ENCODE results near the gene IFT122.

DNA sequence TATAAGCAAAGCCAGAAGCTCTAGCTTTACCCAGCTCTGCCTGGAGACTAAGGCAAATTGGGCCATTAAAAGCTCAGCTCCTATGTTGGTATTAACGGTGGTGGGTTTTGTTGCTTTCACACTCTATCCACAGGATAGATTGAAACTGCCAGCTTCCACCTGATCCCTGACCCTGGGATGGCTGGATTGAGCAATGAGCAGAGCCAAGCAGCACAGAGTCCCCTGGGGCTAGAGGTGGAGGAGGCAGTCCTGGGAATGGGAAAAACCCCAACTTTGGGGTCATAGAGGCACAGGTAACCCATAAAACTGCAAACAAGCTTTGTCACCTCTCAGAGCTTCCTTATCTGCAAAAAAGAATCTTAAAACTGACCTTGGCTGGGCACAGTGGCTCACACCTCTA lies 95.1 kb downstream of the IFT122 start:
- TF ChIP-seq, protein P1, sequence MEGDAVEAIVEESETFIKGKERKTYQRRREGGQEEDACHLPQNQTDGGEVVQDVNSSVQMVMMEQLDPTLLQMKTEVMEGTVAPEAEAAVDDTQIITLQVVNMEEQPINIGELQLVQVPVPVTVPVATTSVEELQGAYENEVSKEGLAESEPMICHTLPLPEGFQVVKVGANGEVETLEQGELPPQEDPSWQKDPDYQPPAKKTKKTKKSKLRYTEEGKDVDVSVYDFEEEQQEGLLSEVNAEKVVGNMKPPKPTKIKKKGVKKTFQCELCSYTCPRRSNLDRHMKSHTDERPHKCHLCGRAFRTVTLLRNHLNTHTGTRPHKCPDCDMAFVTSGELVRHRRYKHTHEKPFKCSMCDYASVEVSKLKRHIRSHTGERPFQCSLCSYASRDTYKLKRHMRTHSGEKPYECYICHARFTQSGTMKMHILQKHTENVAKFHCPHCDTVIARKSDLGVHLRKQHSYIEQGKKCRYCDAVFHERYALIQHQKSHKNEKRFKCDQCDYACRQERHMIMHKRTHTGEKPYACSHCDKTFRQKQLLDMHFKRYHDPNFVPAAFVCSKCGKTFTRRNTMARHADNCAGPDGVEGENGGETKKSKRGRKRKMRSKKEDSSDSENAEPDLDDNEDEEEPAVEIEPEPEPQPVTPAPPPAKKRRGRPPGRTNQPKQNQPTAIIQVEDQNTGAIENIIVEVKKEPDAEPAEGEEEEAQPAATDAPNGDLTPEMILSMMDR (IDR thresholded peaks at IDR 0.05), result no peak
- no peak for TF ChIP-seq POLR2A (IDR thresholded peaks at IDR 0.05)

All from right lobe of liver (tissue), 4 donors.